Astrocyte (in vitro differentiated cells and primary cell): ENCODE measurements around the gene PPP1R13B.

Source experiments
- EZH2 ChIP-seq: IDR thresholded peaks from 2 replicates; pipeline ENCODE4 v1.6.1; 2012; ENCODE audit warnings: mild to moderate bottlenecking, low read length, inconsistent platforms; ENCODE audit not compliant: insufficient read depth
- TF ChIP-seq, protein P1 (sequence below): IDR thresholded peaks from 2 replicates; pipeline ENCODE4 v1.5.1; 2011; ENCODE audit warnings: low read depth, mild to moderate bottlenecking, inconsistent platforms, low read length, moderate library complexity; ENCODE audit not compliant: insufficient read depth

DNA sequence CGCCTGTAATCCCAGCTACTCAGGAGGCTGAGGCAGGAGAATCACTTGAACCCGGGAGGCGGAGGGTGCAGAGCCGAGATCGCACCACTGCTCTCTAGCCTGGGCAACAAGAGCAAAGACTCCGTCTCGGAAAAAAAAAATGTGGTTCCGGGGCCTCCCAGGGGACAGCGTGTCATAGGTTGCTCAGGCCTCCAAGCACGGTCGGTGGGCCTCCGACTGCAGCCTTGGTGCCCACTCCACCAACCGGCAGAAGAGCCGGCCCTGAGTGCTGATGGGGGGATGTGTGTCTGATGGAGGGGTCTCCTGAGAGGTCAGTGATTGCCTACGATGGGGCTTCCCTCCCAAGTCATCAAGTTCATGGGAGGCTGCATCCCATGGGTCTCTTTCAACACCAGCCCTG, 115.9 kb downstream of the PPP1R13B start:
- TF ChIP-seq, protein P1, sequence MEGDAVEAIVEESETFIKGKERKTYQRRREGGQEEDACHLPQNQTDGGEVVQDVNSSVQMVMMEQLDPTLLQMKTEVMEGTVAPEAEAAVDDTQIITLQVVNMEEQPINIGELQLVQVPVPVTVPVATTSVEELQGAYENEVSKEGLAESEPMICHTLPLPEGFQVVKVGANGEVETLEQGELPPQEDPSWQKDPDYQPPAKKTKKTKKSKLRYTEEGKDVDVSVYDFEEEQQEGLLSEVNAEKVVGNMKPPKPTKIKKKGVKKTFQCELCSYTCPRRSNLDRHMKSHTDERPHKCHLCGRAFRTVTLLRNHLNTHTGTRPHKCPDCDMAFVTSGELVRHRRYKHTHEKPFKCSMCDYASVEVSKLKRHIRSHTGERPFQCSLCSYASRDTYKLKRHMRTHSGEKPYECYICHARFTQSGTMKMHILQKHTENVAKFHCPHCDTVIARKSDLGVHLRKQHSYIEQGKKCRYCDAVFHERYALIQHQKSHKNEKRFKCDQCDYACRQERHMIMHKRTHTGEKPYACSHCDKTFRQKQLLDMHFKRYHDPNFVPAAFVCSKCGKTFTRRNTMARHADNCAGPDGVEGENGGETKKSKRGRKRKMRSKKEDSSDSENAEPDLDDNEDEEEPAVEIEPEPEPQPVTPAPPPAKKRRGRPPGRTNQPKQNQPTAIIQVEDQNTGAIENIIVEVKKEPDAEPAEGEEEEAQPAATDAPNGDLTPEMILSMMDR = no peak
- TF ChIP-seq EZH2 = no peak
